Stimulated activated effector memory CD8-positive, alpha-beta T cell treated with anti-CD3 and anti-CD28 coated beads, Interleukin-12 subunit alpha, Interleukin-12 subunit beta, amount 100 ng/mL, for 72 hours (primary cell): ENCODE measurements around the gene CDX1.

Experiments used
- ATAC-seq: fragments of 150-1000 bp; cut with Tn5 transposase; 2 replicates; pipeline ENCODE4 v1.10.0; 2021
- DNase-seq, 2 donors: peaks; one replicate each; pipeline ENCODE4 v3.0.0; 2021 to 2022; ENCODE audit warnings: low spot score in 2 of 2
- H3K27ac Mint-ChIP-seq: one replicate; pipeline ENCODE4 v1.8.0; 2022; ENCODE audit warnings: mild to moderate bottlenecking, mixed read lengths
- H3K36me3 Mint-ChIP-seq: one replicate; pipeline ENCODE4 v1.8.0; 2022; ENCODE audit warnings: mild to moderate bottlenecking, mixed read lengths
- H3K4me1 Mint-ChIP-seq: one replicate; pipeline ENCODE4 v1.8.0; 2022; ENCODE audit warnings: mixed read lengths
- H3K4me3 Mint-ChIP-seq: one replicate; pipeline ENCODE4 v1.8.0; 2022; ENCODE audit warnings: mild to moderate bottlenecking, mixed read lengths
- H3K9me3 Mint-ChIP-seq: one replicate; pipeline ENCODE4 v1.8.0; 2022; ENCODE audit warnings: mixed read lengths

CDX1 gene

DNA sequence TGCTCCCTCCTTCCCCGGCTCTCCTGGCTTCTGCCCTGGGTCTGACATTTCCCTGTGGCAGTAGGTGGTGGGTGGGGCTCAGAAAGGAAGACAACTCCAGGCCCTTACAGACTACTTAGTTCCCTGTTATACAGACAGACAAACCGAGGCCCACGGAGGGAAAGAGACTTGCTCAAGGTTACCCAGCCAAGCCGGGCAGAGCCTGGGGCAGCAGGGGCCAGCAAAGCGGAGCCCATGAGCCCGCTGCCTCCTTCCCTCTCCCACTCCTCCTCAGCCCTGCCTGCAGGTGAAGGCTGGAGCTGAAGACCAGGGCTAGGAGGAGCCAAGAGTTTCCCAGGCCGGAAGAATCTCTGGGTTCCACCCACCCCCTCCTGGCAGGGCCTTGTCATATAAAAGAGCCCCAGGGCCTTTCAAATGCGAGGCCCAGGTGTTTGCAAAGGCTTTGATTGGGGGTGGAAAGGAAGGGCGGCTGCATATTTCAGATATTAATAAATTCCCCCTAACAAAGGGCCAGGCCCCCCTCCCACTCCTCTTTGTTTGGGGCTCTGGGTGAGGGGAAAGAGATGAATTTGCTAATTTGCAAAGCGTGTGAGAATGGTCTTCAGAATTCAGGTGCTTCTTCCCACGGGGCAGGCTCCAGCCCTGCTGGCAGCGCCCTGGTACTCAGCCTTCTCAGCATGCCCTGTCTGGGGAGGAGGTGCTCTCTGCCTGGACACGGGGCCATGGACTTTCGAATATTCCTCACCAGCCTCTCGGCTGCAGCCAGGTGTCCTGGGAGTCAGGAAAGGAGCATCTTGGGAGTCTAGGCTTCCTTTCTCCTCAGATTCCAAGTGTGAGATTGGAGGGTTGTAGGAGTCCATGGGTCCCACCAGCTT lies 44.8 kb downstream of the CDX1 start:
- ATAC-seq = no peak
- no peak overlapping the region for H3K4me3 Mint-ChIP-seq
- peaks cover 26% of the 10 kb centered on the region for H3K4me1 Mint-ChIP-seq
- DNase-seq = no peak
- H3K9me3 Mint-ChIP-seq = no peaks in the 10 kb centered on the region
- no peak overlapping the region for H3K27ac Mint-ChIP-seq
- no peaks in the 10 kb centered on the region for H3K36me3 Mint-ChIP-seq

GRCh38 chr5:150213530-150213929 lies 47.0 kb downstream of the CDX1 start:
- no peak overlapping the region for H3K4me3 Mint-ChIP-seq

GRCh38 chr5:150214289-150214688 lies 47.7 kb downstream of the CDX1 start:
- H3K4me3 Mint-ChIP-seq = no peak overlapping the region
- H3K27ac Mint-ChIP-seq = peak overlapping the region; percentile 63
- no peak for DNase-seq
- H3K36me3 Mint-ChIP-seq = no peaks in the 10 kb centered on the region
- peaks cover 19% of the 10 kb centered on the region for H3K4me1 Mint-ChIP-seq
- no peak for ATAC-seq
- H3K9me3 Mint-ChIP-seq = no peaks in the 10 kb centered on the region

More at GRCh38 chr5:150213530-150213929, 47.0 kb downstream of the CDX1 start:
- ATAC-seq = no peak
- no peak for DNase-seq
- H3K9me3 Mint-ChIP-seq = no peaks in the 10 kb centered on the region
- H3K36me3 Mint-ChIP-seq = no peaks in the 10 kb centered on the region
- peaks cover 24% of the 10 kb centered on the region for H3K4me1 Mint-ChIP-seq
- H3K27ac Mint-ChIP-seq = peak overlapping the region; percentile 6

GRCh38 chr5:150215979-150216944 lies 49.7 kb downstream of the CDX1 start:
- H3K9me3 Mint-ChIP-seq = no peaks in the 10 kb centered on the region
- H3K36me3 Mint-ChIP-seq = no peaks in the 10 kb centered on the region
- H3K4me1 Mint-ChIP-seq = peaks cover 10% of the 10 kb centered on the region
- H3K27ac Mint-ChIP-seq = no peak overlapping the region
- no peak overlapping the region for H3K4me3 Mint-ChIP-seq
- DNase-seq (no peak), ATAC-seq (no peak)

DNA sequence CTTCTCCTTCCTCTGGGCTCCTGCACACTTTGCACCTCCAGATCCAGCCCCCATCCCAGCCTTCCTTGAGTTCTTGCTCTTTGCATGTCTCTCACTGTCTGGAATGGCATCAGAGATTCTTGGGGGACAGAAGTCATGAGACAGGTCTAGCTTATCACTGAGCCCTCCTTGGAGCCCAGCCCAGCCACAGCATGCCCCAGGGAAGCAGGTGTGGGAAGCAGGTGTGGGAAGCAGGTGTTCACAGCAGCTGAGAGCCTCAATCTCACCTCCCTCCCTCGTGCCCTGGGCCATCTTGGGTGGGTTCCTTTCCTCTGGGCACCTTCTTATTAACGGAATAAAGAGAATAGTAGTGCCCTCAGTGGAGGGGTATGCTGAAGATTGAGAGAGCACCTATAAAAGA lies 50.5 kb downstream of the CDX1 start:
- no peak for DNase-seq
- no peak for ATAC-seq
- Mint-ChIP-seq H3K36me3 (no peaks in the 10 kb centered on the region), H3K4me1 (peaks cover 10% of the 10 kb centered on the region), H3K27ac (no peak overlapping the region), H3K9me3 (no peaks in the 10 kb centered on the region), H3K4me3 (no peak overlapping the region)

GRCh38 chr5:150217873-150218692 lies 51.5 kb downstream of the CDX1 start:
- ATAC-seq (peak; percentile 84), DNase-seq (peak; percentile 78 to 90)
- H3K4me3 Mint-ChIP-seq = no peak overlapping the region
- no peaks in the 10 kb centered on the region for H3K9me3 Mint-ChIP-seq
- H3K27ac Mint-ChIP-seq = no peak overlapping the region
- peaks cover 10% of the 10 kb centered on the region for H3K4me1 Mint-ChIP-seq
- H3K36me3 Mint-ChIP-seq = no peaks in the 10 kb centered on the region

- ATAC-seq = no peak
- Mint-ChIP-seq H3K4me3 (no peak overlapping the region), H3K9me3 (no peaks in the 10 kb centered on the region), H3K4me1 (peaks cover 10% of the 10 kb centered on the region), H3K27ac (no peak overlapping the region), H3K36me3 (no peaks in the 10 kb centered on the region)
- DNase-seq = no peak
These were observed 52.1 kb downstream of the CDX1 start for GRCh38 chr5:150218693-150219035.

- H3K4me1 Mint-ChIP-seq = peaks cover 10% of the 10 kb centered on the region
- DNase-seq = no peak
- H3K4me3 Mint-ChIP-seq = no peak overlapping the region
- no peaks in the 10 kb centered on the region for H3K36me3 Mint-ChIP-seq
- H3K9me3 Mint-ChIP-seq = no peaks in the 10 kb centered on the region
- no peak for ATAC-seq
- H3K27ac Mint-ChIP-seq = no peak overlapping the region
These were observed 52.6 kb downstream of the CDX1 start for GRCh38 chr5:150219142-150219541.

- H3K4me1 Mint-ChIP-seq = peaks cover 10% of the 10 kb centered on the region
- H3K9me3 Mint-ChIP-seq = no peaks in the 10 kb centered on the region
- no peak overlapping the region for H3K27ac Mint-ChIP-seq
- no peak overlapping the region for H3K4me3 Mint-ChIP-seq
- H3K36me3 Mint-ChIP-seq = no peaks in the 10 kb centered on the region
- ATAC-seq = no peak
- no peak for DNase-seq
These were observed 53.3 kb downstream of the CDX1 start for GRCh38 chr5:150219861-150220260.

DNA sequence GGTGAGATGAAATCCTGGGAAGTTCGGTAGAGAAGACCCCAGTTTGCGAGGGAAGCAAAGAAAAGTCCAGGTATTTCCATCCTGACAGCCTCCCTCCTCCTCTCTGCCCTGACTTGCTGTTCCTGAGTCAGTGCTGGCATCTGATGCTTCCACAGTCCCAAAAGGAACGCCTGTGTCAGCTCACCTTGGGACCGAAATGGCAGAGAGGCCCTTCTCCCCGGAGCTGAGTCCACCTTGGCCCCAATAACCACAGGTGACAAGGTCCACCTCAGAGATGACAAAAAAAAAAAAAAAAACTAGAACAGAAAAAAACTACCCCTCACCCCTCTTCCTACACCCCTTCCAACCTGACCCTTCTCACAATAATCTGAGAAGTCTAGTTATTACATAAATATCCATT lies 54.9 kb downstream of the CDX1 start:
- peak overlapping the region; percentile 43 for H3K27ac Mint-ChIP-seq
- H3K9me3 Mint-ChIP-seq = no peaks in the 10 kb centered on the region
- H3K4me3 Mint-ChIP-seq = no peak overlapping the region
- no peaks in the 10 kb centered on the region for H3K36me3 Mint-ChIP-seq
- peaks cover 10% of the 10 kb centered on the region for H3K4me1 Mint-ChIP-seq
- ATAC-seq = no peak
- DNase-seq = no peak

GRCh38 chr5:150222906-150223305 lies 56.3 kb downstream of the CDX1 start:
- no peak for ATAC-seq
- Mint-ChIP-seq H3K9me3 (no peaks in the 10 kb centered on the region), H3K4me3 (no peak overlapping the region), H3K4me1 (peaks cover 3% of the 10 kb centered on the region), H3K27ac (no peak overlapping the region), H3K36me3 (no peaks in the 10 kb centered on the region)
- no peak for DNase-seq

GRCh38 chr5:150223474-150223873 lies 56.9 kb downstream of the CDX1 start:
- H3K4me3 Mint-ChIP-seq = no peak overlapping the region
- H3K9me3 Mint-ChIP-seq = no peaks in the 10 kb centered on the region
- no peak overlapping the region for H3K27ac Mint-ChIP-seq
- ATAC-seq = no peak
- no peaks in the 10 kb centered on the region for H3K4me1 Mint-ChIP-seq
- no peak for DNase-seq
- H3K36me3 Mint-ChIP-seq = no peaks in the 10 kb centered on the region

DNA sequence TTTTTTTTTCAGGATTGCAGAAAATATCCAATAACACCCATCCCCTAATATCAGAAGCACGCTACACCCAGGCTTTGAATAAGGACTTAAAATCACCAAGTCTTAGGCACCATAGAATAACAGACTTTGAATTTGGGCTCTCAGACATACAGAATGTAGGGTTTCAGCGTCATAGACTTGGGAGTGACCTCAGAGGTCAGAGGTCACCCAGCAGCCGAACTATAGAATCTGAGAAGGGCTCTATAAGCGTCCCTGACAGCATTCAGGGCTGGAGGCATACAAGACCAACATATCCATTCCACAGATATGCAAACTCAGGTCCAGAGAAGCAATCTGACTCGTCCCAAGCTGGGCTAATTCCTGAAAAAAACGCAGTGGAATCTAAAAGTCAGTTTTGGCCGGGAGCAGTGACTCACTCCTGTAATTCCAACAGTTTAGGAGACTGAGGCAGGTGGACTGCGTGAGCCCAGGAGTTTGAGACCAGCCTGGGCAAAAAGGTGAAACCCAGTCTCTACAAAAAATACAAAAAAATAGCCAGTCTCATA lies 58.0 kb downstream of the CDX1 start:
- no peak for ATAC-seq
- Mint-ChIP-seq H3K27ac (no peak overlapping the region), H3K4me3 (no peak overlapping the region), H3K4me1 (no peaks in the 10 kb centered on the region), H3K36me3 (no peaks in the 10 kb centered on the region), H3K9me3 (no peaks in the 10 kb centered on the region)
- no peak for DNase-seq

- no peaks in the 10 kb centered on the region for H3K9me3 Mint-ChIP-seq
- H3K4me3 Mint-ChIP-seq = no peak overlapping the region
- H3K4me1 Mint-ChIP-seq = no peaks in the 10 kb centered on the region
- H3K36me3 Mint-ChIP-seq = no peaks in the 10 kb centered on the region
- H3K27ac Mint-ChIP-seq = no peak overlapping the region
- DNase-seq (no peak), ATAC-seq (no peak)
These were observed 60.5 kb downstream of the CDX1 start for GRCh38 chr5:150227036-150227435.
